Osteocyte (in vitro differentiated cells): ENCODE results near the gene CCDC187. TPM values are rescaled to one million over a fixed set of nuclear protein-coding genes. Genes with fewer than 3 reads are reported as not detected.

Experiments used
- DNase-seq: peaks from one replicate; pipeline ENCODE4 v3.0.0; 2021; ENCODE audit warnings: mixed read lengths; ENCODE audit not compliant: unreplicated experiment; ENCODE audit errors: extremely low spot score
- H3K27ac Mint-ChIP-seq: one replicate; pipeline ENCODE4 v1.8.0; 2021; ENCODE audit warnings: mild to moderate bottlenecking, mixed read lengths; ENCODE audit not compliant: unreplicated experiment
- H3K27me3 Mint-ChIP-seq: one replicate; pipeline ENCODE4 v1.8.0; 2021; ENCODE audit warnings: mixed read lengths; ENCODE audit not compliant: unreplicated experiment
- H3K36me3 Mint-ChIP-seq: one replicate; pipeline ENCODE4 v1.8.0; 2021; ENCODE audit warnings: mixed read lengths; ENCODE audit not compliant: unreplicated experiment
- H3K4me1 Mint-ChIP-seq: one replicate; pipeline ENCODE4 v1.8.0; 2021; ENCODE audit warnings: mixed read lengths; ENCODE audit not compliant: unreplicated experiment
- H3K4me3 Mint-ChIP-seq: one replicate; pipeline ENCODE4 v1.8.0; 2021; ENCODE audit warnings: mild to moderate bottlenecking, moderate library complexity, mixed read lengths; ENCODE audit not compliant: unreplicated experiment
- H3K9me3 Mint-ChIP-seq: one replicate; pipeline ENCODE4 v1.8.0; 2021; ENCODE audit warnings: mixed read lengths; ENCODE audit not compliant: unreplicated experiment
- total RNA-seq: library from RNA; stranded (reverse); gene quantifications from 2 replicates; pipeline ENCODE4 v1.2.1, GENCODE V29; 2021
- TF ChIP-seq, protein P1 (sequence below): fragments of 200-600 bp; sonication (generic); IDR thresholded peaks from 2 replicates; pipeline ENCODE4 v1.5.0; 2021; ENCODE audit warnings: antibody characterized with exemption, mild to moderate bottlenecking, moderate library complexity

The CCDC187 gene
- total RNA-seq, 1 donor from 2014 or later, result not detected

DNA sequence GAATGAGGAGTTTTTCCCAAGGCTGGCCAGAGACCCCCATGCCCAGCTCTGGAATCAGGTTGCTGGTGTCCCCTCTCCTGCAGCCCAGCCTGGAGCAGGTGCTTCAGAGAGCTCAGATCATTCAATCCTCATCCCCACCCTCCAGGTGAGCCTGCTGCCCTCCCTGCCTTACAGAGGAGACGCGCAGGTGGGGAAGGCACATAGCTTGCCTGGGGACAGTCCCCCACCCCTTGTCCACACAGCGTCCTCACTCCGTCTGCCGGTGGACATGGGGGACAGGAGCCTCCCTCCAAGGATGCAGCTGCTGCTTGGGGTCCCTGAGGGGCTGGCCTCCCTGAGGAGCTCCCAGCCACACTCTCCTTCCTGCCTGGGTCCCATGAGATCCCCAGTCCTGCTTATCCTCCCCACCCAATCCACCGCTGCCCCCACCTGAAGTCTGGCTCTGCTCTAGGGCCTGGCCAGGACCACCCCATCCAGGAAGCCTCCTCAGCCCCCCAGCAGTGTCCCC is 41.2 kb downstream of the CCDC187 start:
- Mint-ChIP-seq H3K4me3 (no peak overlapping the region), H3K36me3 (no peaks in the 10 kb centered on the region), H3K27me3 (peaks cover 3% of the 10 kb centered on the region), H3K4me1 (peaks cover 4% of the 10 kb centered on the region), H3K27ac (no peak overlapping the region), H3K9me3 (no peaks in the 10 kb centered on the region)
- TF ChIP-seq, protein P1, sequence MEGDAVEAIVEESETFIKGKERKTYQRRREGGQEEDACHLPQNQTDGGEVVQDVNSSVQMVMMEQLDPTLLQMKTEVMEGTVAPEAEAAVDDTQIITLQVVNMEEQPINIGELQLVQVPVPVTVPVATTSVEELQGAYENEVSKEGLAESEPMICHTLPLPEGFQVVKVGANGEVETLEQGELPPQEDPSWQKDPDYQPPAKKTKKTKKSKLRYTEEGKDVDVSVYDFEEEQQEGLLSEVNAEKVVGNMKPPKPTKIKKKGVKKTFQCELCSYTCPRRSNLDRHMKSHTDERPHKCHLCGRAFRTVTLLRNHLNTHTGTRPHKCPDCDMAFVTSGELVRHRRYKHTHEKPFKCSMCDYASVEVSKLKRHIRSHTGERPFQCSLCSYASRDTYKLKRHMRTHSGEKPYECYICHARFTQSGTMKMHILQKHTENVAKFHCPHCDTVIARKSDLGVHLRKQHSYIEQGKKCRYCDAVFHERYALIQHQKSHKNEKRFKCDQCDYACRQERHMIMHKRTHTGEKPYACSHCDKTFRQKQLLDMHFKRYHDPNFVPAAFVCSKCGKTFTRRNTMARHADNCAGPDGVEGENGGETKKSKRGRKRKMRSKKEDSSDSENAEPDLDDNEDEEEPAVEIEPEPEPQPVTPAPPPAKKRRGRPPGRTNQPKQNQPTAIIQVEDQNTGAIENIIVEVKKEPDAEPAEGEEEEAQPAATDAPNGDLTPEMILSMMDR, result no peak
- no peak for DNase-seq

DNA sequence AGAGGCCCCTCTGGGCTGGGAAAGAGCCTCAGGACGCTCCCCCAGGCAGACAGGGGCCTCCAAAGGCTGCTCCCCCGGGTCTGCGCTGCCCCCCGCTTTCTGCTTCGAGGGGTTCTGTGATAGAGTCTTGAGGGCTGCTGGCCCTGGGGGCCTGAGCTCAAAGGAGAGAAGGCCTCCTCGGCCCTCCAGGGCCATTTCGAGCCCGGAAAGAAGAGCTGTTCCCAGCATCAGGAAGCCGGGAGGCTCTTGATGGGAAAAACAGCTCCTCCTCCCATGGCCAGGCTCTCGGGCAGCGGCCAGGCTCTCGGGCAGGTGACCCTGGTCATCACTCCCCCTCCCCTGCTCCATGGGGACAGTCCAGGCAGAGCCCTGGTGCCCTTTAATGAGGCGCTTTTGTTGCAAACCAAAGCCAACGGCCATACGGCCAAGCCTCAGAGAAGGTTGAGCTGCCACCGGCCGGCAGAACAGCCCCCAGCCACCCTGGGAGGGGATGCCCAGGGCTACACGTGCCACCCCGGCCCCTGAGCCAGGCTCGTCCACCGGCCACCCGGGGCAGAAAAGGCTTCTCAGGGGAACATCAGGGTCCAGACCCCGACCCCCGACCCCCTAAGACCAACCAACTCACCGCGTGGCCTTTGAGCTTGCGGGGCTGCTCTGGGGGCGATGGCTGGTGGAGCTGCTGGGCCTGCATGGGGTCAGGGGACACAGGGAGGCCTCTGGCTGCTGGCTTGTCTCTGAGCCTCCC is 42.0 kb downstream of the CCDC187 start:
- TF ChIP-seq, protein P1, result no peak
- DNase-seq, result no peak
- Mint-ChIP-seq H3K36me3 (no peaks in the 10 kb centered on the region), H3K27me3 (peaks cover 3% of the 10 kb centered on the region), H3K9me3 (no peaks in the 10 kb centered on the region), H3K27ac (no peak overlapping the region), H3K4me3 (no peak overlapping the region), H3K4me1 (no peaks in the 10 kb centered on the region)

DNA sequence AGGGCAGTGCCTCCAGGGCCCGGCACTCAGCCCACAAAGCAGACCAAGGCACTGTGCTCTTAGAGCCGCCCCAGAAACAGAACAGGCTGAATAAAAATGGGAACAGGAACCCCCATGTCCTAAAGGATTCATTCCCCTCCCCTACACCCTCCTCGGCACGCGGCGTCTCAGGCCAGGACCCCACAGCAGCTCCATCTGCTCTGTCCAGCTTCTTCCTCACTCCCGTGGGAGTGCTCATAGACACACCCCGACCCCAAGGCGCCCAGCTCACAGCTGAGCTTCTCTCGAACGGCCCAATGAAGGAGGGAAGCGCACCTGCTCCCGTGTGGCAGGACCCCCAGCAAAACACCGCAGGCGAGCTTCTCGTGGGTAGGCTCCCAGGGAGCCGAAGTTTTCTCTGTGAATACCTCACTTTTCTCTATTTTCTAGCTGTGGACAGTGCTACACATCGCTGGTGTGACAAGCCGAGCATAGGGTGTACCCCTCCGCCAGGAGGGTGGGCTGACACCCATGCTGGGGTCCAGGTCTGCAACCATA is 42.9 kb downstream of the CCDC187 start:
- Mint-ChIP-seq H3K4me1 (peaks cover 1% of the 10 kb centered on the region), H3K27ac (no peak overlapping the region), H3K27me3 (peaks cover 3% of the 10 kb centered on the region), H3K9me3 (no peaks in the 10 kb centered on the region), H3K36me3 (no peaks in the 10 kb centered on the region), H3K4me3 (no peak overlapping the region)
- TF ChIP-seq, protein P1, result no peak
- DNase-seq, result no peak

DNA sequence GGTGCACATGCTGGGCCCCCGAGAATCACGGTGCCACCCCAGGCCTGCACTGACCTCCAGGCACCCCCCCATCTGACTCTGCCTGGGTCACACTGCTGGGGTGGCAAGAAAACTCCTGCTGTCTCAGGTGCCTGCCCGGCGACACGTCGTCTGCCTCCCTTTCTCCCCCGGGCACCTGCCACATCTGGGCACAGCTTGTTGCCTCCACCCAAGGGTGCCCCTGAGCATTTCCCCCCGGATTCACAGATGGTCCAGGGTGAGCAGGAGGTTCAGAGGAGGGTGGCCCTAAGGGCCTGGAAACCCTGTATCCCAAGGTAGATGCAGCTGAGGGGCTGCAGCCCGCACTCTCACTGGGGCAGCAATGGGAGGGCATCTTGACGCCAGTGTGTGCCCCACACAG is 43.4 kb downstream of the CCDC187 start:
- Mint-ChIP-seq H3K4me1 (peaks cover 3% of the 10 kb centered on the region), H3K36me3 (no peaks in the 10 kb centered on the region), H3K27ac (no peak overlapping the region), H3K4me3 (no peak overlapping the region), H3K27me3 (peaks cover 3% of the 10 kb centered on the region), H3K9me3 (no peaks in the 10 kb centered on the region)
- TF ChIP-seq, protein P1, result no peak
- DNase-seq, result no peak

DNA sequence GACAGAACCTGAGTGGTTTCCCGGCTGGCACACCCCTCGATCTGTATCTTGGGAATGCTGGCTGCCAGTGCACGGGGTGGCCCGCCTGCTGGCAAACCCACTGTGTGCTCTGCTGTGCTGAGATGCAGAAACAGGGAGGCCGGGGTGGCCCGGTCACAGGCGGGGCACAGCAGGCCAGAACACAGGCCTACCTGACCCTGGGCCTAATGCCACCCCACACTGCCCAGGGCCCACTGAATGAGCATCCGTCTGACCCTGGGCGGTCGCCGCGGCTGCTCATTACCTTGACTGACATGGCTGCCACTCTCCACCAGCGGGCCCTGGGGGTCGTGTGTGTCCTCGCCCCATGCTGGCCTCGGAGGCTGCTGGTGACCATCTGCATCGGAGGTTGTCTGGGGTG is 44.1 kb downstream of the CCDC187 start:
- peaks cover 3% of the 10 kb centered on the region for H3K27me3 Mint-ChIP-seq
- no peaks in the 10 kb centered on the region for H3K9me3 Mint-ChIP-seq
- H3K4me3 Mint-ChIP-seq, result no peak overlapping the region
- peaks cover 9% of the 10 kb centered on the region for H3K4me1 Mint-ChIP-seq
- DNase-seq, result no peak
- no peaks in the 10 kb centered on the region for H3K36me3 Mint-ChIP-seq
- TF ChIP-seq, protein P1, result no peak
- no peak overlapping the region for H3K27ac Mint-ChIP-seq
